Activated CD8-positive, alpha-beta memory T cell treated with anti-CD3 and anti-CD28 coated beads, Interleukin-2, amount 10 ng/mL, durations not matched to agents 7 days and 5 days (primary cell): Measurements from ENCODE around the gene KCNH4. TPM values are rescaled to one million over a fixed set of nuclear protein-coding genes. Genes with fewer than 3 reads are reported as not detected.
"Not testable (repeated sequence)": the region's sequence is repeated elsewhere in the genome, so short reads cannot be mapped to it uniquely, and the experiment has no call there.

Experiments used
- ATAC-seq: fragments of 150-1000 bp; cut with Tn5 transposase; one replicate; pipeline ENCODE4 v1.10.0; 2021; ENCODE audit warnings: moderate library complexity
- CTCF ChIA-PET: fragments of 350-600 bp; sonication (Branson Sonifier 250); formaldehyde crosslinking; loops from one replicate; lab custom pipeline; 2021; ENCODE audit warnings: antibody characterized with exemption; lab: Charles Lee
- DNase-seq: peaks from one replicate; pipeline ENCODE4 v3.0.0-alpha.2; 2020
- H3K27ac Mint-ChIP-seq: one replicate; pipeline ENCODE4 v1.8.0; 2021; ENCODE audit warnings: mild to moderate bottlenecking, mixed read lengths
- H3K27me3 Mint-ChIP-seq: one replicate; pipeline ENCODE4 v1.8.0; 2021; ENCODE audit warnings: mixed read lengths
- H3K36me3 Mint-ChIP-seq: one replicate; pipeline ENCODE4 v1.8.0; 2021; ENCODE audit warnings: mild to moderate bottlenecking, mixed read lengths
- H3K4me1 Mint-ChIP-seq: one replicate; pipeline ENCODE4 v1.8.0; 2021; ENCODE audit warnings: mixed read lengths
- H3K4me3 Mint-ChIP-seq: one replicate; pipeline ENCODE4 v1.8.0; 2021; ENCODE audit warnings: mild to moderate bottlenecking, moderate library complexity, mixed read lengths
- H3K9me3 Mint-ChIP-seq: one replicate; pipeline ENCODE4 v1.8.0; 2022; ENCODE audit warnings: low read depth, mixed read lengths
- total RNA-seq, 2 experiments: library from RNA; stranded (reverse); gene quantifications; one replicate each; pipeline ENCODE4 v1.2.3, GENCODE V29; 2021

The KCNH4 gene
- total RNA-seq, result under 1 TPM; 0.09 to 0.56 TPM

DNA sequence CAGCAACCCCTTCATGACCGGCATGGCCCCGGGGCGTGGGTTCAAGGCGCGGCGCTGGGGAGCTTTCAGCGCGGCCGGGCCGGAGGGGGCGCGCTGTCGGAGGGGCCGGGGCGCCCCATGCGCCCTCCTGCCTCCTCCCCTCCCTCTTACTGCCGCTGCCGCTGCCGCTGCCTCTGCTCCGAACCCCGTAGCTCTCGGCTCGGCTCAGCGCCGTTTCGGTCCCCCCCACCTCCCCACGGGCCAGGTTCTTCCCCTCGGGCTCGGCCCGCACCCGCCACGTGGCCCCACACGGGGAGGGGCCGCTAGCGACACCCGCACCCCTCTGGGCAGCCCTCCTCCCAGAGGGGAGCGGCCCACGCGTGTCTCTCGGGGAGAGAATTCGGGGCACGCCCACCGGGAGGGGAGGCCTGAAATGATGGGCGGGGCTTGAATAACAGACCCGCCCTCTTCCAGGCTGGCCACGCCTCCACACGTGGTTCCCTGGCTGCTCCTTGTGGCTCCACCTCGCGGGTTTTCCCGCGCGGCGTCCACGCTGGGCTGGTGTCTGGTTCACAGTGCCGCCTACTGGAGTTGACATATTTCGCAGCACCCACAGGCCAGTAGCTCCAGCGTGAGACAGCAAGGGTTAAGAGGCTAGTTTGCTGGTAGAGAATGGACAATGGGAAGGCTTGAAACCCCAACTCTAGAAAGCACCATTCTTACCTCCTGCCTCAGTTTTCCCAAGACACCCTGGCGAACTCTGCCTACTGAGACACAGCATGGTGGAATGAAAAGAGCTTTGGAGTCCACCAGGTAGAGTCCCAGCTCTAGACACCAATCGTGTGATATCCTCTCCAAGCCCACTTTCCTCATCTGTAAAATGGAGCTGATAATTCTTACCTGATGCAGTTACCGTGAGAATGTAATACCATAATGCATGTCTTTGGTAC is at the start of gene KCNH4:
Gene KCNH4, minus strand, starts transcription at position 221 of the 929 bp plus-strand sequence. Its CDS starts 197 bp downstream, at position 24.
- ATAC-seq (peak; percentile 62), DNase-seq (peak; percentile 91)
- no peaks in the 10 kb centered on the region for H3K9me3 Mint-ChIP-seq
- H3K4me3 Mint-ChIP-seq, result peak within 1 kb of the TSS; percentile 26
- H3K4me1 Mint-ChIP-seq, result peaks cover 52% of the 10 kb centered on the region
- H3K36me3 Mint-ChIP-seq, result no peaks in the 10 kb centered on the region
- CTCF ChIA-PET, result interaction anchor here (0.7 to 5.2 kb wide), 28 partner anchors 9 to 354 kb away, joined by 3 to 29 read pairs (median 4); partner anchors contain the start of genes CNP, DNAJC7, GHDC and KAT2A
- H3K27ac Mint-ChIP-seq, result no peak within 1 kb of the TSS
- H3K27me3 Mint-ChIP-seq, result peaks cover 36% of the 10 kb centered on the region

DNA sequence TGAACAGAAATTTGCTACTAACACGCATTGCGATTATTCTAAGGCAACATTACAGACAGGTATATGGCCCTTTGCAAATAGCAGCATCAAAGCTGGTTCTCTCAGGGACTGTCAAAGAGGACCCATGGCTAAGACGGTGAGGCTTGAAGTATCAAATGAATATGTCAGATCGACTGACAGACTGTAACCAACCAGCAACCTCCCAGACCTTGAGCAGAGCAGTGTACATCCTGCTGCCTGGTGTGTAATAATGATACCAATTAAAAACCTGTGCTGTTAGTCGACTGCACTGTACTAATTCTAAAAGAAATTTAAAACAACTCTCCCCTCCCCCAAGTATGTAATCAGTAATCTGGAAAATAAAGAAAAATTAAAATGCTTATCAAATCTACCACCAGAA is 49.3 kb upstream of the KCNH4 start:
- Mint-ChIP-seq H3K27me3 (no peaks in the 10 kb centered on the region), H3K4me1 (peaks cover 30% of the 10 kb centered on the region), H3K4me3 (peak overlapping the region; percentile 16), H3K9me3 (no peaks in the 10 kb centered on the region), H3K36me3 (peaks cover 31% of the 10 kb centered on the region), H3K27ac (peak overlapping the region; percentile 61)
- ATAC-seq (peak; percentile 98), DNase-seq (peak; percentile 60)
- CTCF ChIA-PET, result interaction anchor here (0.5 to 2.2 kb wide), 4 partner anchors 21 to 267 kb away, joined by 3 to 6 read pairs (median 4); no protein-coding TSS in a partner anchor

DNA sequence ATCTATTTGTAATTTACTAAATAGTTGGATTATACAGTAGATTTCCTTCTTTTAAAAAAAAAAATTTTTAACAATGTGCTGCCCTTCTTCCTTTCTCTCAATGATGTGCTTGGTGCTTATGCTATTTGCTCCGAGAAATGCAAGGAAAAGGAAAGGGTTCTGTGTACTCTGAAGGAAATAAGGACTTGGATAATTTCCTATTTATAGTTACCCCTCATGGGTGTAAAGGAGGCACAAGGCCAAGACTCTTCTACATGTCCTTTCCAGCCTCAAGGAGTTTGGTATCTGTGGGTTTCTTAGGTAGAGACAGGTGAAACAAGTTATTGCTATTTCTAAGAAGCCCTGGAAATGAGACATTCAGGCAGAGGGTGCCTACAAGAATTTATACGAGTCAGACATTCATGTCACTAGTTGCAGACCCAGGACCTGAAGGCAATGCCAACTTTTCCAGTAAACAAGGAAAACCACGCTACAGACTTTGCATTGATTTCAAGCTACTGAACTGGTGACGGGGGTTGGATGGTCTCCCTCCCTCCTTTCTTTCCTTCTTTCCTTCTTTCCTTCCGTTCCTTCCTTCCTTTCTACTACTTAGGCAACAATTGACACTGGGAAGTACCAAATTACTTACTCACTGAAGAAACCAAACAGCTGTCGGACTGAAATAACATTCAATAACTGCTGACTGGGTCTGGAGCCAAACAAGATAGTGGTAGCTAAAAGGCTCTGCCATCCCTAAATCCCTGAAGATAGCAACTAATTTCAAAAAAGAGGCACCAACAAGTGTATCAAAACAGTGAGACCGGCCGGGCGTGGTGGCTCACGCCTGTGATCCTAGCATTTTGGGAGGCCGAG is 47.1 kb upstream of the KCNH4 start:
- no peak for ATAC-seq
- Mint-ChIP-seq H3K4me1 (peaks cover 30% of the 10 kb centered on the region), H3K27ac (peak overlapping the region; percentile 54), H3K27me3 (no peaks in the 10 kb centered on the region), H3K4me3 (no peak overlapping the region), H3K9me3 (no peaks in the 10 kb centered on the region), H3K36me3 (peaks cover 33% of the 10 kb centered on the region)
- CTCF ChIA-PET, result no interaction called here
- no peak for DNase-seq

DNA sequence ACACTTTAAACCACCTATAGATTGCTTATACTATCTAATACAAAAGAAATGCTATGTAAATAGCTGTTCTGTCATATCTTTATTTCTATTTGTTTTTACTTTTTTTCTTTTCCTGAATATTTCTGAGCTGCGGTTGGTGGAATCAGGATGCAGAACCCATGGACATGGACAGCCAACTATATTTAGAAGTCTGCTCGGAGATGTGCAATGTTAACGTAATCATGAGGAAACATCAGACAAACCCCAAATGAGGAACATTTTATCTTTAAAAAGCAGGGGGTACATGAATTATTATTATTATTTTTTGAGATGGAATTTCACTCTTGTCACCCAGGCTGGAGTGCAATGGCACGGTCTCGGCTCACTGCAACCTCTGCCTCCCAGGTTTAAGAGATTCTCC is 44.7 kb upstream of the KCNH4 start:
- peaks cover 30% of the 10 kb centered on the region for H3K36me3 Mint-ChIP-seq
- DNase-seq (no peak), ATAC-seq (no peak)
- no peaks in the 10 kb centered on the region for H3K27me3 Mint-ChIP-seq
- CTCF ChIA-PET, result no interaction called here
- H3K4me3 Mint-ChIP-seq, result no peak overlapping the region
- H3K27ac Mint-ChIP-seq, result no peak overlapping the region
- peaks cover 24% of the 10 kb centered on the region for H3K4me1 Mint-ChIP-seq
- H3K9me3 Mint-ChIP-seq, result no peaks in the 10 kb centered on the region

- H3K9me3 Mint-ChIP-seq, result no peaks in the 10 kb centered on the region
- no peak overlapping the region for H3K4me3 Mint-ChIP-seq
- ATAC-seq (no peak), DNase-seq (no peak)
- H3K27me3 Mint-ChIP-seq, result no peaks in the 10 kb centered on the region
- peaks cover 24% of the 10 kb centered on the region for H3K36me3 Mint-ChIP-seq
- H3K27ac Mint-ChIP-seq, result no peak overlapping the region
- H3K4me1 Mint-ChIP-seq, result peaks cover 16% of the 10 kb centered on the region
- CTCF ChIA-PET, result interaction anchor here (0.6 to 1.3 kb wide), 2 partner anchors 25 to 64 kb away, joined by 3 read pairs; no protein-coding TSS in a partner anchor
These were observed 43.7 kb upstream of the KCNH4 start for GRCh38 chr17:42224651-42225050.

- Mint-ChIP-seq H3K9me3 (no peaks in the 10 kb centered on the region), H3K36me3 (peaks cover 24% of the 10 kb centered on the region), H3K4me3 (no peak overlapping the region), H3K27me3 (no peaks in the 10 kb centered on the region), H3K4me1 (peaks cover 4% of the 10 kb centered on the region), H3K27ac (peak overlapping the region; percentile 52)
- CTCF ChIA-PET, result interaction anchor here (0.6 to 2.4 kb wide), 39 partner anchors 10 to 356 kb away, joined by 3 to 51 read pairs (median 5); partner anchors contain the start of genes GHDC, STAT5A and STAT5B
- DNase-seq, result peak; percentile 68
- peak; percentile 83 for ATAC-seq
These were observed 41.2 kb upstream of the KCNH4 start for GRCh38 chr17:42221886-42222745.

DNA sequence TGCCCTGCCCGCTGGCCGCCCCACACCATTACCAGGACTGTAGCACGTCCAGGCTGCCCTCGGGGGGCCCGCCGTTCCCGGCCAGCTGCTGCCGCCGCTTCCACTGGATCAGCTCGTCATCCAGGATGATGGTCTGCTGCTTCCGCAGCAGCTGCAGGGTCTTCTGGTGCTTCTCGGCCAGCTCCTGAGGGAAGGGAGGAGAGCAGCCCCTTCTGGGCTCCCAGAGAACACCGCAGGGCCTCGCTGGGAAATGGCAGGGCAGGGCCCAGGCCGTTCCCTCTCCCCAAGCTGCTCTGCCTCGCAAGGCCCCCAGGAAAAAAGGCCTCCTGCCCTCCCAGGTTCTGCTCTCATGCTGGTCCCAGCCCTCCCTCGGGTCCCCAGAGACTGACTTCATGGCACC is 38.3 kb upstream of the KCNH4 start:
- H3K9me3 Mint-ChIP-seq, H3K4me3 Mint-ChIP-seq, ATAC-seq, CTCF ChIA-PET, H3K27ac Mint-ChIP-seq, DNase-seq, H3K27me3 Mint-ChIP-seq, H3K4me1 Mint-ChIP-seq: not testable (repeated sequence)
- H3K36me3 Mint-ChIP-seq, result peaks cover 28% of the 10 kb centered on the region

GRCh38 chr17:42214156-42214555 is 33.2 kb upstream of the KCNH4 start:
- no peak for DNase-seq
- no peaks in the 10 kb centered on the region for H3K9me3 Mint-ChIP-seq
- H3K27me3 Mint-ChIP-seq, result no peaks in the 10 kb centered on the region
- no peak overlapping the region for H3K4me3 Mint-ChIP-seq
- no peak for ATAC-seq
- H3K36me3 Mint-ChIP-seq, result peaks cover 38% of the 10 kb centered on the region
- peak overlapping the region; percentile 17 for H3K27ac Mint-ChIP-seq
- no peaks in the 10 kb centered on the region for H3K4me1 Mint-ChIP-seq
- CTCF ChIA-PET, result interaction anchor here (0.7 to 1.2 kb wide), 3 partner anchors 13 to 188 kb away, joined by 3 read pairs; no protein-coding TSS in a partner anchor

DNA sequence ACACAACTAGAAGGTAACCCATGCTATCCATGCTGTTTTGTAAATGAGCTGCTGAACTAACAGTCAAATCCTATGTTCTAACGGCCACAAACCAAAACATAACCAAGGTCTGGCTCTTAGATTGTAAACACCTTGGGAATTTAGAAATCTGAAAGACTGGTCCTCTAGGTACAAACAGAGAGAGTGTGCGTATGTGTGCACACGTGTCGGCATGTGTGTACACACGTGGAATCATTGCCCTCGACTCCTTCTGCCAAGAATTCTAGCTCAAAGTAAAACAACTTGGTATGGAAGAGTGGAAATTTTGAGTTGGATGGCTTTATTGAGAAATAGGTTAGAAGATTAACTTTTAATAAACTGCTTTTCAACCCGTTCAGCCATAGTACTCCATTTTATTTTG is 31.4 kb upstream of the KCNH4 start:
- H3K4me1 Mint-ChIP-seq, result no peaks in the 10 kb centered on the region
- H3K27me3 Mint-ChIP-seq, result no peaks in the 10 kb centered on the region
- ATAC-seq (no peak), DNase-seq (no peak)
- peaks cover 38% of the 10 kb centered on the region for H3K36me3 Mint-ChIP-seq
- H3K27ac Mint-ChIP-seq, result no peak overlapping the region
- H3K9me3 Mint-ChIP-seq, result no peaks in the 10 kb centered on the region
- CTCF ChIA-PET, result interaction anchor here (1.9 kb wide), 1 partner anchor 9 kb away, joined by 7 read pairs; no protein-coding TSS in a partner anchor
- H3K4me3 Mint-ChIP-seq, result no peak overlapping the region

DNA sequence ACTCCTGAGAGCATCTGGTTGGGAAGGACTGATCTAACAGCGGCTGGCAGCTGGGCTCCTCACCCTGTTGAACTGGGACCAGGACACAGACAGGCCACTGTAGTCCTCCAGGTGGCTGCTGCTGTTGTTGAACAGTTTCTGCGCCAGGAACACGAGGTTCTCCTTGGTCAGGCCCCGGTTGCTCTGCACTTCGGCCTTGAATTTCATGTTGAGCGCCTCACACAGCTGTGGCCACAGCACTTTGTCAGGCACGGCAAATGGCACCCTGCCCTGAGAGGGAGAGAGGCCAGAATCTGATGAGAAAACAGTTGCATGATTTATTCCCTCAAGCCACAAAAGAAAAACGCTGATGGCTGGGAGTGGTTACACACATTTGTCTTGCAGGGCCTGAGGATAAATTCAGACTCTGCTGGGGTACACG is 31.0 kb upstream of the KCNH4 start:
- H3K27me3 Mint-ChIP-seq, ATAC-seq, H3K4me3 Mint-ChIP-seq, H3K27ac Mint-ChIP-seq, DNase-seq, H3K4me1 Mint-ChIP-seq, H3K9me3 Mint-ChIP-seq: not testable (repeated sequence)
- H3K36me3 Mint-ChIP-seq, result peaks cover 37% of the 10 kb centered on the region
- CTCF ChIA-PET, result interaction anchor here (1.9 kb wide), 1 partner anchor 10 kb away, joined by 7 read pairs; no protein-coding TSS in a partner anchor

- Mint-ChIP-seq H3K4me1 (no peaks in the 10 kb centered on the region), H3K27me3 (no peaks in the 10 kb centered on the region), H3K27ac (no peak overlapping the region), H3K36me3 (peaks cover 42% of the 10 kb centered on the region), H3K9me3 (no peaks in the 10 kb centered on the region), H3K4me3 (no peak overlapping the region)
- CTCF ChIA-PET, result no interaction called here
- DNase-seq (no peak), ATAC-seq (no peak)
These were observed 29.1 kb upstream of the KCNH4 start for GRCh38 chr17:42210046-42210445.

GRCh38 chr17:42206153-42206612 is 25.2 kb upstream of the KCNH4 start:
- H3K27me3 Mint-ChIP-seq, ATAC-seq, DNase-seq, H3K27ac Mint-ChIP-seq, H3K4me3 Mint-ChIP-seq, CTCF ChIA-PET, H3K4me1 Mint-ChIP-seq, H3K9me3 Mint-ChIP-seq: not testable (repeated sequence)
- peaks cover 47% of the 10 kb centered on the region for H3K36me3 Mint-ChIP-seq
